ENCODE data around the gene ZNF14. TPM values are rescaled to one million over a fixed set of nuclear protein-coding genes. Genes with fewer than 3 reads are reported as not detected.

The ZNF14 gene
- total and polyA plus RNA-seq, 10 of the 15 experiments (the other 5 are each of a cell fraction or from before 2014, with no cell fraction given): 2.5 to 7.2 (median 4.6) TPM

DNA sequence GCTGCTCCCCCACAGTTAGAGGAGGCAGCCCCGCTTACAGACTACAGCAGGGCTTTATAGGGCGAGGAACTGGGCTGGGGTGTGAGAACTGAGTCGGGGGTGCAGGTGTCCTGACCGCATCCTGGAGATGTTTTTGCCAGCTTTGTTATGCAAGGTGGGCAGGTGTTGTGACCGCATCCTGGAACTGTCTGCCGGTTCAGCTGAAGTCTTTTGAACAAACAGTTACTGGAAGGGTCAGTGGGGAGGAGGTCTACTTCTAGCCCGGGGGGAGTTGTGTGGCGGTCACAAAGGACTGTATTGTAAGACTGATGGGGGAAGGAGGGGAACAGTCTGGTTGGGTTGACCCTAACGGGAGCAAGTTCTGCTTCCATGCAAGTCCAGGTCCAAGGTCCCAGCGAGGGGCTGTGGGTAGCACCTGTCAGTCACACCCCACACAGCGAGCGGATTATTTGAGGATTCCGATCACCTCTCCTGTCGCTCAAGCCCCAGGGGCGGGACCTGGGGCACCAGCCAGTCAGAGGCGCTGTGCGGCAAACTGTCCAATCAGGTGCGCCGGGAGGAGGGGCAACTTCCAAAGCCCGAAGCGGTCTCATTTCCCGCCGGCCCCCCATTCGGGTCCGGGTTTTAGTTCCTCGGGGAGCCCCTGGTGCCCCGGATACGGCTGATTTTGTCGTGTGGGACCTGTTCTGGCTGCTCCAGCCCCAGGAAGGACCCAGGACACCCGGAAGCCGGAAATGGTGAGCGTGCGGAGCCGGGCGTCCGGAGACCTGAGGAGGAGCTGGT lies 64.5 kb downstream of the ZNF14 start, which contains the start of gene ZNF101 (continued):
- TF ChIP-seq, protein P1, sequence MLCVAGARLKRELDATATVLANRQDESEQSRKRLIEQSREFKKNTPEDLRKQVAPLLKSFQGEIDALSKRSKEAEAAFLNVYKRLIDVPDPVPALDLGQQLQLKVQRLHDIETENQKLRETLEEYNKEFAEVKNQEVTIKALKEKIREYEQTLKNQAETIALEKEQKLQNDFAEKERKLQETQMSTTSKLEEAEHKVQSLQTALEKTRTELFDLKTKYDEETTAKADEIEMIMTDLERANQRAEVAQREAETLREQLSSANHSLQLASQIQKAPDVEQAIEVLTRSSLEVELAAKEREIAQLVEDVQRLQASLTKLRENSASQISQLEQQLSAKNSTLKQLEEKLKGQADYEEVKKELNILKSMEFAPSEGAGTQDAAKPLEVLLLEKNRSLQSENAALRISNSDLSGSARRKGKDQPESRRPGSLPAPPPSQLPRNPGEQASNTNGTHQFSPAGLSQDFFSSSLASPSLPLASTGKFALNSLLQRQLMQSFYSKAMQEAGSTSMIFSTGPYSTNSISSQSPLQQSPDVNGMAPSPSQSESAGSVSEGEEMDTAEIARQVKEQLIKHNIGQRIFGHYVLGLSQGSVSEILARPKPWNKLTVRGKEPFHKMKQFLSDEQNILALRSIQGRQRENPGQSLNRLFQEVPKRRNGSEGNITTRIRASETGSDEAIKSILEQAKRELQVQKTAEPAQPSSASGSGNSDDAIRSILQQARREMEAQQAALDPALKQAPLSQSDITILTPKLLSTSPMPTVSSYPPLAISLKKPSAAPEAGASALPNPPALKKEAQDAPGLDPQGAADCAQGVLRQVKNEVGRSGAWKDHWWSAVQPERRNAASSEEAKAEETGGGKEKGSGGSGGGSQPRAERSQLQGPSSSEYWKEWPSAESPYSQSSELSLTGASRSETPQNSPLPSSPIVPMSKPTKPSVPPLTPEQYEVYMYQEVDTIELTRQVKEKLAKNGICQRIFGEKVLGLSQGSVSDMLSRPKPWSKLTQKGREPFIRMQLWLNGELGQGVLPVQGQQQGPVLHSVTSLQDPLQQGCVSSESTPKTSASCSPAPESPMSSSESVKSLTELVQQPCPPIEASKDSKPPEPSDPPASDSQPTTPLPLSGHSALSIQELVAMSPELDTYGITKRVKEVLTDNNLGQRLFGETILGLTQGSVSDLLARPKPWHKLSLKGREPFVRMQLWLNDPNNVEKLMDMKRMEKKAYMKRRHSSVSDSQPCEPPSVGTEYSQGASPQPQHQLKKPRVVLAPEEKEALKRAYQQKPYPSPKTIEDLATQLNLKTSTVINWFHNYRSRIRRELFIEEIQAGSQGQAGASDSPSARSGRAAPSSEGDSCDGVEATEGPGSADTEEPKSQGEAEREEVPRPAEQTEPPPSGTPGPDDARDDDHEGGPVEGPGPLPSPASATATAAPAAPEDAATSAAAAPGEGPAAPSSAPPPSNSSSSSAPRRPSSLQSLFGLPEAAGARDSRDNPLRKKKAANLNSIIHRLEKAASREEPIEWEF (IDR thresholded peaks at IDR 0.05; ENCODE audit: insufficient replicate concordance, low read depth, low read length): no peak
- TF ChIP-seq KAT2A (conservative IDR thresholded peaks at IDR 0.05; ENCODE audit: control insufficient read depth, low read depth, low read length): no peak
- TF ChIP-seq ZNF217 (IDR thresholded peaks at IDR 0.05): 0 out of 2 replicates have a peak, but pooled peaks have one; percentile 22
- TF ChIP-seq, protein P2, sequence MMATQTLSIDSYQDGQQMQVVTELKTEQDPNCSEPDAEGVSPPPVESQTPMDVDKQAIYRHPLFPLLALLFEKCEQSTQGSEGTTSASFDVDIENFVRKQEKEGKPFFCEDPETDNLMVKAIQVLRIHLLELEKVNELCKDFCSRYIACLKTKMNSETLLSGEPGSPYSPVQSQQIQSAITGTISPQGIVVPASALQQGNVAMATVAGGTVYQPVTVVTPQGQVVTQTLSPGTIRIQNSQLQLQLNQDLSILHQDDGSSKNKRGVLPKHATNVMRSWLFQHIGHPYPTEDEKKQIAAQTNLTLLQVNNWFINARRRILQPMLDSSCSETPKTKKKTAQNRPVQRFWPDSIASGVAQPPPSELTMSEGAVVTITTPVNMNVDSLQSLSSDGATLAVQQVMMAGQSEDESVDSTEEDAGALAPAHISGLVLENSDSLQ (IDR thresholded peaks at IDR 0.05): peak; percentile 99
- TF ChIP-seq NRF1 (conservative IDR thresholded peaks at IDR 0.05; ENCODE audit: low read depth, low read length): no peak
- TF ChIP-seq NR2C2 (IDR thresholded peaks at IDR 0.05; ENCODE audit: borderline replicate concordance, control insufficient read depth, insufficient read length, low read depth): no peak
- peak; percentile 53; the same call in 1 of the 2 replicates for TF ChIP-seq PAX5 (IDR thresholded peaks at IDR 0.05; ENCODE audit: borderline replicate concordance, low read depth, low read length)
- TF ChIP-seq SMC3 (IDR thresholded peaks at IDR 0.05; ENCODE audit: borderline replicate concordance, low read length): no peak
- 0 out of 2 replicates have a peak, but pooled peaks have one; percentile 26 for TF ChIP-seq MEF2A (IDR thresholded peaks at IDR 0.05; ENCODE audit: insufficient read depth, low read depth, low read length)
- peak in 1 of 2 experiments; percentile 52; a peak in 1 of 4 replicates for TF ChIP-seq SRF (IDR thresholded peaks at IDR 0.05; ENCODE audit: low read depth in 2 of 2, low read length in 2 of 2)
- TF ChIP-seq, protein P3, sequence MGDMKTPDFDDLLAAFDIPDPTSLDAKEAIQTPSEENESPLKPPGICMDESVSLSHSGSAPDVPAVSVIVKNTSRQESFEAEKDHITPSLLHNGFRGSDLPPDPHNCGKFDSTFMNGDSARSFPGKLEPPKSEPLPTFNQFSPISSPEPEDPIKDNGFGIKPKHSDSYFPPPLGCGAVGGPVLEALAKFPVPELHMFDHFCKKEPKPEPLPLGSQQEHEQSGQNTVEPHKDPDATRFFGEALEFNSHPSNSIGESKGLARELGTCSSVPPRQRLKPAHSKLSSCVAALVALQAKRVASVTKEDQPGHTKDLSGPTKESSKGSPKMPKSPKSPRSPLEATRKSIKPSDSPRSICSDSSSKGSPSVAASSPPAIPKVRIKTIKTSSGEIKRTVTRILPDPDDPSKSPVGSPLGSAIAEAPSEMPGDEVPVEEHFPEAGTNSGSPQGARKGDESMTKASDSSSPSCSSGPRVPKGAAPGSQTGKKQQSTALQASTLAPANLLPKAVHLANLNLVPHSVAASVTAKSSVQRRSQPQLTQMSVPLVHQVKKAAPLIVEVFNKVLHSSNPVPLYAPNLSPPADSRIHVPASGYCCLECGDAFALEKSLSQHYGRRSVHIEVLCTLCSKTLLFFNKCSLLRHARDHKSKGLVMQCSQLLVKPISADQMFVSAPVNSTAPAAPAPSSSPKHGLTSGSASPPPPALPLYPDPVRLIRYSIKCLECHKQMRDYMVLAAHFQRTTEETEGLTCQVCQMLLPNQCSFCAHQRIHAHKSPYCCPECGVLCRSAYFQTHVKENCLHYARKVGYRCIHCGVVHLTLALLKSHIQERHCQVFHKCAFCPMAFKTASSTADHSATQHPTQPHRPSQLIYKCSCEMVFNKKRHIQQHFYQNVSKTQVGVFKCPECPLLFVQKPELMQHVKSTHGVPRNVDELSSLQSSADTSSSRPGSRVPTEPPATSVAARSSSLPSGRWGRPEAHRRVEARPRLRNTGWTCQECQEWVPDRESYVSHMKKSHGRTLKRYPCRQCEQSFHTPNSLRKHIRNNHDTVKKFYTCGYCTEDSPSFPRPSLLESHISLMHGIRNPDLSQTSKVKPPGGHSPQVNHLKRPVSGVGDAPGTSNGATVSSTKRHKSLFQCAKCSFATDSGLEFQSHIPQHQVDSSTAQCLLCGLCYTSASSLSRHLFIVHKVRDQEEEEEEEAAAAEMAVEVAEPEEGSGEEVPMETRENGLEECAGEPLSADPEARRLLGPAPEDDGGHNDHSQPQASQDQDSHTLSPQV (IDR thresholded peaks at IDR 0.05): no peak
- TF ChIP-seq, protein P4, sequence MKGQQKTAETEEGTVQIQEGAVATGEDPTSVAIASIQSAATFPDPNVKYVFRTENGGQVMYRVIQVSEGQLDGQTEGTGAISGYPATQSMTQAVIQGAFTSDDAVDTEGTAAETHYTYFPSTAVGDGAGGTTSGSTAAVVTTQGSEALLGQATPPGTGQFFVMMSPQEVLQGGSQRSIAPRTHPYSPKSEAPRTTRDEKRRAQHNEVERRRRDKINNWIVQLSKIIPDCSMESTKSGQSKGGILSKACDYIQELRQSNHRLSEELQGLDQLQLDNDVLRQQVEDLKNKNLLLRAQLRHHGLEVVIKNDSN (IDR thresholded peaks at IDR 0.05; ENCODE audit: borderline replicate concordance, extremely low read length, insufficient read depth, low read depth, low read length): no peak
- TF ChIP-seq TAF1 (IDR thresholded peaks at IDR 0.05; ENCODE audit: borderline replicate concordance, low read depth, low read length): peak; percentile 94

Data from GM12878 (cell line).